Measurements from ENCODE around the gene GPN2. TPM values are rescaled to one million over a fixed set of nuclear protein-coding genes. Genes with fewer than 3 reads are reported as not detected.

The GPN2 gene
- total RNA-seq, 1 donor from 2014 or later = 21.4 TPM

DNA sequence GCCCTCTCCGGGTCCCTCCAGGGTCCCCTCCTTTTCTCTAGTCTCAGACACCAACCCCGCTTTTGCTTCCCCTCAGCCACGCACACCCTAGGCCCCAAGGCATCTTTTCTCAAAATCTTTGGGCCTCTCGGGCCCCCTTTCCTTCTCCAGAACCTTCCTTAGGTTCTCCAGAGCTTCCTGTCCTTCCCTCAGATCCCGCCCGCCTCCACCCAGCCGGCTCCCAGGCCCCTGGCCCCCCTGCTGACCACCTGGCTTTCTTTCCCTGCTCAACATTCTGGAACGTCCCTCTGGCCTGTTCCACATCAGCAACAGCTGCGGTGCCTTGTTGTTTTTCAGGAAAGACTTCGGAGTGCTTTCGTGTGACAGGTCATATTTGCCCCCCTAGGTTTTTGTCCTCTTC is 62.4 kb downstream of the GPN2 start:
- TF ChIP-seq, protein P1, sequence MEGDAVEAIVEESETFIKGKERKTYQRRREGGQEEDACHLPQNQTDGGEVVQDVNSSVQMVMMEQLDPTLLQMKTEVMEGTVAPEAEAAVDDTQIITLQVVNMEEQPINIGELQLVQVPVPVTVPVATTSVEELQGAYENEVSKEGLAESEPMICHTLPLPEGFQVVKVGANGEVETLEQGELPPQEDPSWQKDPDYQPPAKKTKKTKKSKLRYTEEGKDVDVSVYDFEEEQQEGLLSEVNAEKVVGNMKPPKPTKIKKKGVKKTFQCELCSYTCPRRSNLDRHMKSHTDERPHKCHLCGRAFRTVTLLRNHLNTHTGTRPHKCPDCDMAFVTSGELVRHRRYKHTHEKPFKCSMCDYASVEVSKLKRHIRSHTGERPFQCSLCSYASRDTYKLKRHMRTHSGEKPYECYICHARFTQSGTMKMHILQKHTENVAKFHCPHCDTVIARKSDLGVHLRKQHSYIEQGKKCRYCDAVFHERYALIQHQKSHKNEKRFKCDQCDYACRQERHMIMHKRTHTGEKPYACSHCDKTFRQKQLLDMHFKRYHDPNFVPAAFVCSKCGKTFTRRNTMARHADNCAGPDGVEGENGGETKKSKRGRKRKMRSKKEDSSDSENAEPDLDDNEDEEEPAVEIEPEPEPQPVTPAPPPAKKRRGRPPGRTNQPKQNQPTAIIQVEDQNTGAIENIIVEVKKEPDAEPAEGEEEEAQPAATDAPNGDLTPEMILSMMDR (IDR thresholded peaks at IDR 0.05; ENCODE audit: partially characterized antibody, unreplicated experiment) = no peak
- peak; percentile 53 for DNase-seq
- Mint-ChIP-seq H3K27me3 (ENCODE audit: unreplicated experiment) (peaks cover 11% of the 10 kb centered on the region), H3K36me3 (ENCODE audit: unreplicated experiment) (no peaks in the 10 kb centered on the region), H3K27ac (ENCODE audit: unreplicated experiment) (peak overlapping the region; percentile 90), H3K4me3 (ENCODE audit: unreplicated experiment) (peak overlapping the region; percentile 91), H3K9me3 (ENCODE audit: unreplicated experiment) (peaks cover 7% of the 10 kb centered on the region), H3K4me1 (ENCODE audit: low read depth, unreplicated experiment) (peaks cover 26% of the 10 kb centered on the region)

DNA sequence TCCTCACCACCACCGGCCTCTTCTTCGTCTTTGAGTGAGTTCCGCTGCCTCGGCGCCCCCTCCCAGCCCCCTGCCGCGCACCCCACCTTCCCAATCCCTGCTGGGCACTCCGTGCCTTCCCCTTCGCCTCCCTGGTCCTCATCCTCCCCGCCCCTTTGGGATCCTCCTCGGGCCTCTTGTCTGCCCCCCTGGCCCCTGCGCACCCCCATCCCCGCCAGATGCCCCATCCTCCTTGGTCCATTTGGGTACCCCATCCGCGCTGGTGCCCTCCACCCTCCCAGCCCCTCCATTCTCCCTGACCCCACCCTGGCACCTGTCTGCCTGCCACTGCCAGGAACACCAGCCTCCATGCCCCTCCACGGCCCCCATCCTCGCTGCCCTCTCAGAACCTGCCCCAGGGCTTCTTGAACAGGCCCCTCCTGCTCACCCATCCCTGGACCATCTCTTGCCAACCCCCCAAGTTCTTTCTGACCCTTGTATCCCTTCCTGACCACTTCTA is 62.9 kb downstream of the GPN2 start:
- H3K9me3 Mint-ChIP-seq (ENCODE audit: unreplicated experiment) = peaks cover 7% of the 10 kb centered on the region
- TF ChIP-seq, protein P1 (IDR thresholded peaks at IDR 0.05; ENCODE audit: partially characterized antibody, unreplicated experiment) = no peak
- H3K36me3 Mint-ChIP-seq (ENCODE audit: unreplicated experiment) = no peaks in the 10 kb centered on the region
- H3K4me3 Mint-ChIP-seq (ENCODE audit: unreplicated experiment) = peak overlapping the region; percentile 91
- H3K27ac Mint-ChIP-seq (ENCODE audit: unreplicated experiment) = peak overlapping the region; percentile 90
- peaks cover 24% of the 10 kb centered on the region for H3K4me1 Mint-ChIP-seq (ENCODE audit: low read depth, unreplicated experiment)
- peaks cover 11% of the 10 kb centered on the region for H3K27me3 Mint-ChIP-seq (ENCODE audit: unreplicated experiment)
- DNase-seq = no peak

DNA sequence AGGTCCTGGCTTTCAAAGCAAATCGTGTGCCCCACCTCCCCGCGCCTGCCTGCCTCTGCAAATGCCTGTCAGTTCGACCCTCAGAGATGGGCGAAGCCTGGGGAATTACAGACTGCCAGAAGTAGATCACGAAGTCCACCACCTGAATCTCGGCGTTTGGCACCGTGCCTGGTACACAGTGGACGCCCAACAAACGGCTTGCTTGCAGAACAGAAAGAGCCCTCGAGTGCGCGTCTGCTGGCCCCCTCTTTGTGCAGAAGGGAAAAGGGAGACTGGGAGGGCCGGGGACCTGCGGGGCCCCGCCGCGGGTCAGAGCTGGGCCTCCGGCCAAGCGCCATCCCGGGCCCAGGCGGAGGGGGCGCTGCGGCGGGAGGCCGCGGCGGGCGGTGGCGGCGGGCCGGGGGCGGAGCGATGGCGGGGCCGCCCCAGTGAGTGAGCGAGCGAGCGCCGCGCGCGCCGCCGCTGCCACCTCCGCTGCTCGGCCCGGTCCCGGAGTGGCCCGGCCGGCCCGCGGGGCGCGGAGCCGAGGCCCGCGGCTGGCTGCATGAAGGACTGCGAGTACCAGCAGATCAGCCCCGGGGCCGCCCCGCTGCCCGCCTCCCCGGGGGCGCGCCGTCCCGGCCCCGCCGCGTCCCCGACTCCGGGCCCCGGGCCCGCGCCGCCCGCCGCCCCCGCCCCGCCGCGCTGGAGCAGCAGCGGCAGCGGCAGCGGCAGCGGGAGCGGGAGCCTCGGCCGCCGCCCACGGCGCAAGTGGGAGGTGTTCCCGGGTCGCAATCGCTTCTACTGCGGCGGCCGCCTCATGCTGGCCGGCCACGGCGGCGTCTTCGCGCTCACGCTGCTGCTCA is 63.6 kb downstream of the GPN2 start, which contains the start of gene ZDHHC18:
Gene ZDHHC18 (plus strand): TSS at position 428 of the 845 bp plus-strand sequence. CDS start 117 bp downstream, at position 545.
- Mint-ChIP-seq H3K4me3 (ENCODE audit: unreplicated experiment) (peak within 1 kb of the TSS; percentile 95), H3K27ac (ENCODE audit: unreplicated experiment) (peak within 1 kb of the TSS; percentile 96), H3K27me3 (ENCODE audit: unreplicated experiment) (peaks cover 11% of the 10 kb centered on the region), H3K4me1 (ENCODE audit: low read depth, unreplicated experiment) (peaks cover 20% of the 10 kb centered on the region), H3K36me3 (ENCODE audit: unreplicated experiment) (no peaks in the 10 kb centered on the region), H3K9me3 (ENCODE audit: unreplicated experiment) (peaks cover 7% of the 10 kb centered on the region)
- peak; percentile 82 for DNase-seq
- TF ChIP-seq, protein P1 (IDR thresholded peaks at IDR 0.05; ENCODE audit: partially characterized antibody, unreplicated experiment) = peak; percentile 49

Other genes starting within 250 kb of the GPN2 start
- gene ARID1A, start 194.3 kb downstream of the GPN2 start, total RNA-seq (ENCODE audit: unreplicated experiment) = 187 TPM
- 6.7 TPM for gene PIGV, start 102.3 kb downstream of the GPN2 start, total RNA-seq (ENCODE audit: unreplicated experiment)
- 52.6 TPM for gene ZDHHC18, start 63.6 kb downstream of the GPN2 start, total RNA-seq (ENCODE audit: unreplicated experiment)
- 0.42 TPM for gene SFN, start 27.1 kb downstream of the GPN2 start, total RNA-seq (ENCODE audit: unreplicated experiment)
- 17.3 TPM for gene GPATCH3, start 10.2 kb upstream of the GPN2 start, total RNA-seq (ENCODE audit: unreplicated experiment)
- gene NR0B2, start 23.7 kb upstream of the GPN2 start, total RNA-seq (ENCODE audit: unreplicated experiment) = not detected
- gene NUDC, start 31.5 kb upstream of the GPN2 start, total RNA-seq (ENCODE audit: unreplicated experiment) = 53.2 TPM
- gene KDF1, start 70.2 kb upstream of the GPN2 start, total RNA-seq (ENCODE audit: unreplicated experiment) = 1.2 TPM
- 13.9 TPM for gene TRNP1, start 103.4 kb upstream of the GPN2 start, total RNA-seq (ENCODE audit: unreplicated experiment)
- gene TENT5B, start 122.6 kb upstream of the GPN2 start, total RNA-seq (ENCODE audit: unreplicated experiment) = 1.5 TPM